Caco-2 (cell line): ENCODE data around the gene ADCYAP1R1. TPM values are rescaled to one million over a fixed set of nuclear protein-coding genes. Genes with fewer than 3 reads are reported as not detected.

Source experiments
- BruUV-seq: library from RNA; stranded (reverse); fragments of 400-500 nt; replicated peaks from 2 replicates; lab custom pipeline; 2021; lab: Mats Ljungman, UMichigan
- CTCF ChIA-PET: fragments of 300-600 bp; sonication (Branson Sonifier 250); formaldehyde crosslinking; loops from one replicate; lab custom pipeline; 2022; ENCODE audit warnings: antibody characterized with exemption; lab: Charles Lee
- POLR2A ChIA-PET: fragments of 300-600 bp; sonication (Branson Sonifier 250); formaldehyde crosslinking; loops from one replicate; lab custom pipeline; 2022; ENCODE audit warnings: antibody characterized with exemption; lab: Charles Lee
- DNase-seq, 2 experiments: peaks; one replicate each; pipeline versions ENCODE4 v3.0.0 to v3.0.0-alpha.2; 2020 to 2022
- H3K27me3 ChIP-seq: replicated peaks from 2 replicates; pipeline ENCODE4 v1.6.0; 2011; ENCODE audit warnings: low read length; ENCODE audit not compliant: control insufficient read depth, insufficient read depth
- H3K36me3 ChIP-seq: 2 replicates; pipeline ENCODE4 v1.5.1; 2011; ENCODE audit warnings: low read length; ENCODE audit not compliant: control insufficient read depth, insufficient read depth
- H3K4me1 ChIP-seq: fragments of 250-450 bp; sonication (Bioruptor Pico); 2 replicates; pipeline ENCODE4 v1.5.1; 2020; ENCODE audit warnings: mild to moderate bottlenecking
- H3K4me3 ChIP-seq: 2 replicates; pipeline ENCODE4 v1.5.1; 2011; ENCODE audit warnings: low read depth, mild to moderate bottlenecking, control low read depth, low read length
- H3K9me3 ChIP-seq: fragments of 250-450 bp; sonication (Bioruptor Pico); 2 replicates; pipeline ENCODE4 v1.5.1; 2020; ENCODE audit warnings: mild to moderate bottlenecking, moderate library complexity
- H3K27ac Mint-ChIP-seq: one replicate; pipeline ENCODE4 v1.8.0; 2022; ENCODE audit warnings: mixed read lengths; ENCODE audit not compliant: unreplicated experiment
- H3K27me3 Mint-ChIP-seq: one replicate; pipeline ENCODE4 v1.8.0; 2022; ENCODE audit warnings: mixed read lengths; ENCODE audit not compliant: insufficient read depth, unreplicated experiment
- H3K36me3 Mint-ChIP-seq: one replicate; pipeline ENCODE4 v1.8.0; 2022; ENCODE audit warnings: mild to moderate bottlenecking, mixed read lengths; ENCODE audit not compliant: insufficient read depth, unreplicated experiment
- H3K4me1 Mint-ChIP-seq: one replicate; pipeline ENCODE4 v1.8.0; 2022; ENCODE audit warnings: low read depth, mixed read lengths; ENCODE audit not compliant: unreplicated experiment
- H3K4me3 Mint-ChIP-seq: one replicate; pipeline ENCODE4 v1.8.0; 2022; ENCODE audit warnings: mild to moderate bottlenecking, moderate library complexity, mixed read lengths; ENCODE audit not compliant: unreplicated experiment
- H3K9me3 Mint-ChIP-seq: one replicate; pipeline ENCODE4 v1.8.0; 2022; ENCODE audit warnings: mixed read lengths; ENCODE audit not compliant: unreplicated experiment
- CTCF ChIP-seq, 2 experiments: fragments of 200-600 bp in 1 of 2; IDR thresholded peaks; 1 replicate in 1 of 2; 2 replicates in 1 of 2; pipeline versions ENCODE4 v1.5.1 to v1.8.0; 2011 to 2022; ENCODE audit warnings: antibody characterized with exemption in 1 of 2, control low read depth in 1 of 2, inconsistent platforms in 1 of 2, low read depth in 1 of 2, low read length in 1 of 2, mild to moderate bottlenecking in 1 of 2, moderate library complexity in 1 of 2; ENCODE audit not compliant: insufficient read depth in 1 of 2, severe bottlenecking in 1 of 2, unreplicated experiment in 1 of 2
- intact Hi-C: fragments of 100-400 bp; cut with micrococcal nuclease; formaldehyde crosslinking; loops from one replicate; pipeline ENCODE4 v1.10.0; 2022; ENCODE audit not compliant: unreplicated experiment
- total RNA-seq: library from RNA; stranded (reverse); gene quantifications from 2 replicates; pipeline ENCODE4 v1.2.3, GENCODE V29; 2022

ADCYAP1R1 gene
- total RNA-seq, 1 experiment from 2014 or later = not detected

GRCh38 chr7:31145339-31145738 lies 93.2 kb downstream of the ADCYAP1R1 start:
- Mint-ChIP-seq H3K9me3 (no peaks in the 10 kb centered on the region), H3K27me3 (peaks cover 16% of the 10 kb centered on the region), H3K4me3 (no peak overlapping the region), H3K27ac (no peak overlapping the region), H3K4me1 (no peaks in the 10 kb centered on the region), H3K36me3 (no peaks in the 10 kb centered on the region)
- BruUV-seq = no TSS peak
- ChIA-PET CTCF (no interaction called here), POLR2A (no interaction called here)
- TF ChIP-seq CTCF (IDR thresholded peaks at IDR 0.05; ENCODE audit: insufficient read depth in 1 of 2, low read depth in 1 of 2, low read length in 1 of 2, severe bottlenecking in 1 of 2, unreplicated experiment in 1 of 2) = no peak
- H3K27me3 ChIP-seq = no peaks in the 10 kb centered on the region
- no peaks in the 10 kb centered on the region for H3K9me3 ChIP-seq
- intact Hi-C loops = no loop called here
- DNase-seq = no peak
- H3K4me3 ChIP-seq = no peak overlapping the region
- H3K36me3 ChIP-seq = no peaks in the 10 kb centered on the region
- no peaks in the 10 kb centered on the region for H3K4me1 ChIP-seq

- H3K27ac Mint-ChIP-seq = no peak overlapping the region
- POLR2A ChIA-PET = no interaction called here
- CTCF ChIA-PET = no interaction called here
- peaks cover 16% of the 10 kb centered on the region for H3K27me3 Mint-ChIP-seq
- no peak overlapping the region for H3K4me3 Mint-ChIP-seq
- Histone ChIP-seq H3K9me3 (no peaks in the 10 kb centered on the region), H3K4me3 (no peak overlapping the region), H3K36me3 (no peaks in the 10 kb centered on the region), H3K4me1 (no peaks in the 10 kb centered on the region), H3K27me3 (no peaks in the 10 kb centered on the region)
- H3K36me3 Mint-ChIP-seq = no peaks in the 10 kb centered on the region
- intact Hi-C loops = no loop called here
- no peaks in the 10 kb centered on the region for H3K4me1 Mint-ChIP-seq
- DNase-seq = no peak
- no peaks in the 10 kb centered on the region for H3K9me3 Mint-ChIP-seq
- no TSS peak for BruUV-seq
- TF ChIP-seq CTCF (IDR thresholded peaks at IDR 0.05; ENCODE audit: insufficient read depth in 1 of 2, low read depth in 1 of 2, low read length in 1 of 2, severe bottlenecking in 1 of 2, unreplicated experiment in 1 of 2) = no peak
Observed at GRCh38 chr7:31146030-31146429, 93.9 kb downstream of the ADCYAP1R1 start.

GRCh38 chr7:31146538-31146937 lies 94.4 kb downstream of the ADCYAP1R1 start:
- BruUV-seq = no TSS peak
- CTCF ChIA-PET = no interaction called here
- no peaks in the 10 kb centered on the region for H3K27me3 ChIP-seq

More at GRCh38 chr7:31146538-31146937, 94.4 kb downstream of the ADCYAP1R1 start:
- Mint-ChIP-seq H3K4me3 (no peak overlapping the region), H3K36me3 (no peaks in the 10 kb centered on the region), H3K27me3 (peaks cover 16% of the 10 kb centered on the region), H3K9me3 (no peaks in the 10 kb centered on the region), H3K4me1 (no peaks in the 10 kb centered on the region), H3K27ac (no peak overlapping the region)
- intact Hi-C loops = no loop called here
- POLR2A ChIA-PET = no interaction called here
- no peak overlapping the region for H3K4me3 ChIP-seq
- no peaks in the 10 kb centered on the region for H3K4me1 ChIP-seq
- TF ChIP-seq CTCF (IDR thresholded peaks at IDR 0.05; ENCODE audit: insufficient read depth in 1 of 2, low read depth in 1 of 2, low read length in 1 of 2, severe bottlenecking in 1 of 2, unreplicated experiment in 1 of 2) = no peak
- no peaks in the 10 kb centered on the region for H3K36me3 ChIP-seq
- no peak for DNase-seq
- no peaks in the 10 kb centered on the region for H3K9me3 ChIP-seq
